Ishikawa (cell line): Measurements from ENCODE around the gene MYO19.

Experiments used
- CEBPB ChIP-seq: IDR thresholded peaks from 2 replicates; pipeline ENCODE4 v1.6.1; 2012
- CREB1 ChIP-seq: IDR thresholded peaks from 2 replicates; pipeline ENCODE4 v1.6.1; 2012; ENCODE audit warnings: low read depth
- EGR1 ChIP-seq: IDR thresholded peaks from 2 replicates; pipeline ENCODE4 v1.6.1; 2012
- EP300 ChIP-seq: IDR thresholded peaks from 2 replicates; pipeline ENCODE4 v1.6.1; 2012; ENCODE audit warnings: borderline replicate concordance
- FOXM1 ChIP-seq: IDR thresholded peaks from 2 replicates; pipeline ENCODE4 v1.6.1; 2012; ENCODE audit warnings: low read depth, borderline replicate concordance
- MAX ChIP-seq: IDR thresholded peaks from 2 replicates; pipeline ENCODE4 v1.6.1; 2012
- NFIC ChIP-seq: IDR thresholded peaks from 2 replicates; pipeline ENCODE4 v1.6.1; 2012
- RAD21 ChIP-seq: IDR thresholded peaks from 2 replicates; pipeline ENCODE4 v1.6.1; 2012; ENCODE audit warnings: low read depth
- REST ChIP-seq: IDR thresholded peaks from 2 replicates; pipeline ENCODE4 v1.6.1; 2012; ENCODE audit warnings: low read depth, mild to moderate bottlenecking
- TAF1 ChIP-seq: IDR thresholded peaks from 2 replicates; pipeline ENCODE4 v1.6.1; 2012; ENCODE audit warnings: low read depth, mild to moderate bottlenecking
- TCF12 ChIP-seq: IDR thresholded peaks from 2 replicates; pipeline ENCODE4 v1.6.1; 2012; ENCODE audit warnings: low read depth
- TEAD4 ChIP-seq: IDR thresholded peaks from 2 replicates; pipeline ENCODE4 v1.6.1; 2012
- YY1 ChIP-seq: IDR thresholded peaks from 2 replicates; pipeline ENCODE4 v1.6.1; 2012; ENCODE audit warnings: low read depth
- ZBTB7A ChIP-seq: IDR thresholded peaks from 2 replicates; pipeline ENCODE4 v1.6.1; 2012; ENCODE audit warnings: low read depth
- TF ChIP-seq, protein P1 (sequence below): IDR thresholded peaks from 2 replicates; pipeline ENCODE4 v1.6.1; 2012

MYO19 gene

GRCh38 chr17:36468903-36469635 is 65.6 kb downstream of the MYO19 start:
- no peak for TF ChIP-seq NFIC
- no peak for TF ChIP-seq TCF12
- TF ChIP-seq, protein P1, sequence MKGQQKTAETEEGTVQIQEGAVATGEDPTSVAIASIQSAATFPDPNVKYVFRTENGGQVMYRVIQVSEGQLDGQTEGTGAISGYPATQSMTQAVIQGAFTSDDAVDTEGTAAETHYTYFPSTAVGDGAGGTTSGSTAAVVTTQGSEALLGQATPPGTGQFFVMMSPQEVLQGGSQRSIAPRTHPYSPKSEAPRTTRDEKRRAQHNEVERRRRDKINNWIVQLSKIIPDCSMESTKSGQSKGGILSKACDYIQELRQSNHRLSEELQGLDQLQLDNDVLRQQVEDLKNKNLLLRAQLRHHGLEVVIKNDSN: no peak
- no peak for TF ChIP-seq EP300
- no peak for TF ChIP-seq TAF1
- TF ChIP-seq MAX: no peak
- no peak for TF ChIP-seq TEAD4

GRCh38 chr17:36464765-36465088 is 69.9 kb downstream of the MYO19 start:
- TF ChIP-seq FOXM1 (no peak), EGR1 (no peak), EP300 (no peak), RAD21 (no peak), CREB1 (no peak), NFIC (no peak), TAF1 (no peak), TCF12 (no peak)

DNA sequence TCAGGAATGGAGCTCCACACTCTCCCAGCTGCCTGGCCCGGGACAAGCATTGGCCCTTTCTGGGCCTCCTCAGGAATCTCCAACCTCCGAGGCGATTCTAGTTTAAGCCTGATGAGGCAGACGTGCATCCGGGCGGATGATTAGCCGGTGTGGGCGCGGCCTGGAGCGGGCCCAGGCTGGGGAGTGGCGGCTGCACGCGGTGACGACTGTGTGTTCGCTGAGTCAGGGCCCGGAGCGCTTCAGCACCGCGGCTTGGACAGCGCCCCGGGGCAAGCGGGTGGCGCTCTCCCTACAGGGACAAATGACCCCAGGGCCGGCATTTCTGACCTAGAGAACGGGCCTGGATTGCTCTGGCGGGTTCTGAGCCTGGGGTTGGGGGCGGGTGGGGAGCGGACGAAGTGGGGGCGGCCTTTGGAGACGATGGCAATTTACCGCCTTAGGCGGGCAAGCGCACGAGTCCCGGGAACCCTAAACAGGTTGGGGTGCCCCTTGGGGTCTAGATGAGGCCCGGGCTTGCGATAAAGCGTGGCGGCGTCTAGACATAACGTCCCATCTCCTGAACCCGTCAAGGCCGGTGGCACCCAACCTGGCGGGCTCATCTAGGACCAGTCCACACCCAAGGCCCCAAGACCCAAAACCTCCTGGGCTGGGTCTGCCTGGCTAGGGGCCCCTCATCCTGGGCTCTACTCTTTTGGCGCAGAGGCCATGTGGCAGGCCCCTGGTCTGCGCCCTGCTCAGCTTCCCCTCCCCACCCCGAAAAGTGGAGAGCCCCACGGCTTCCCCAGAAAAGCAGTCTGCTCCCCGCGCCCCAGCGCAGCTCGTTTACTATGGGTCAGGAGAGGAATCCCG is 70.5 kb downstream of the MYO19 start:
- no peak for TF ChIP-seq FOXM1
- TF ChIP-seq TAF1: no peak
- TF ChIP-seq REST: peak; percentile 96
- TF ChIP-seq RAD21: no peak
- TF ChIP-seq MAX: peak; percentile 64
- TF ChIP-seq YY1: 0 out of 2 replicates have a peak, but pooled peaks have one; percentile 32
- TF ChIP-seq NFIC: peak; percentile 25; the same call in 1 of the 2 replicates

DNA sequence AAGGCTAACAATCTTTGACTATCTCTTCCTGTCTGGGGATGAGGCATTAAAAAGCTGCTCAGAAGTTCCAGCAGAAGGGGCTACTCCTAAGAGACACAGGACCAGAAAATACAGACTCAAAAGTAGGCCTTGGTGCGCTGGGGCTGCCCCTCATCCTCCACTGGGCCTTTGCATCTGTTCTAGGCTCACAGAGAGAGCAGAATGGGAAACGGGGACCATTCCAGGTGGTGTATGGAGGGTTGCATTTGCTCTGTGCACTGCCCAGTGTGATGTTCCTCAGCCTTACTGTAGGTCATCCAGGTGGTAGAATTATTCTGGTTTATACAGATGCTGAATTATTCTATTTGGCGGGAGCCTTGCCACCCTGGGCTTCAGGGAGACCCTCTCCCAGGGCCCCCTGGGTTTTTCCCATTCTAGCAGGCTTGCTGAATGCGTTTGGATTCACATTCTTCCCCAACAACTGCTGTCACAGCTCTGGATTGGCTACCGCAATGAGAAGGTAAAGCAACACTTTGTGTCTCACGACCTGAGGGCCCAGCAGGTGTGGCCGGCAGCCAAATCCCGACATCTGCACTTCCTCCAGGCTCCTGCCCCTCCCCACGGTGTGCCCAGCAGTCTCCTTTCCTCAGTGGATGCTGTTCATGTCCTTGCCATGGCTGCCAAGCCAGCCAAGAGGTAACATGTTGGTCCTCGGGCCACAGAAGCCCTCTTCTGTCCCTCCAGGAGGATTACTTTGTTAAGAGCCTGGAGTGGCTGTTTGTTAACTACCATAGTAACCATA is 73.1 kb downstream of the MYO19 start:
- TF ChIP-seq CEBPB (no peak), MAX (no peak), EP300 (no peak), ZBTB7A (no peak), NFIC (no peak), YY1 (no peak), RAD21 (no peak), TAF1 (no peak), TEAD4 (no peak), FOXM1 (no peak), EGR1 (no peak)

DNA sequence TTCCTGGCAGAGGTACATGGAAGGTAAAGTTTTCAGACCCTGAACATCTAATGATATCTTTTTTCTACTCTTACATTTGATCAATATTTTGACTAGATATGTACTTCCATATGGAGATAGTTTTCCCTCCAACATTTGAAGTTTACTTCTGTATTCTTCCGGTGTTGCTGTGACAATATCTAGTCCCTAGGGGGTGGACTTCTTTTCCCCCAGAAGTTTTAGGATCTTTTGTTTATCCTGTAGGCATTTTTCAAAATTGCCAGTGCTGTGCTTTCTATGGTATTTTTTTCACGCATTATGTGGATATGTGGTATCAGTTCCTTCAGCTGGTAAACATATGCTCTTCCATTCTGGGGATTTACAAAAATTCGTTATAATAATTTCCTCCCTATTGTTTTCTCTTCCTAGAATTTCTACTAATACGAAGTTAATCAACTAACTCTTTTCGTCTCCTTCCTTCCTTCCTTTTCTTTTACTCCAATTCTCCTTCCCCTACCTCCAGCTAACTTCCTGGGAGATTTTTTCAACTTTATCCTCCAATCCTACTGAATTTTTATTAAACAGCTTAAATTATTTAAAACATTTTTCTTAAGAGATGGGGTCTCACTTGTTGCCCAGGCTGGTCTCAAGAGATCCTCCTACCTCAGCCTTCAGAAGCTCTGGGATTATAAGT is 74.3 kb downstream of the MYO19 start:
- TF ChIP-seq EP300 (no peak), CEBPB (no peak), NFIC (no peak), TEAD4 (no peak)

- no peak for TF ChIP-seq RAD21
- no peak for TF ChIP-seq REST
- TF ChIP-seq TCF12: no peak
- no peak for TF ChIP-seq NFIC
- TF ChIP-seq, protein P1: no peak
- TF ChIP-seq TEAD4: no peak
- TF ChIP-seq CEBPB: no peak
- no peak for TF ChIP-seq EGR1
- TF ChIP-seq CREB1: no peak
- TF ChIP-seq YY1: no peak
- no peak for TF ChIP-seq FOXM1
- no peak for TF ChIP-seq MAX
- TF ChIP-seq ZBTB7A: no peak
- no peak for TF ChIP-seq TAF1
- TF ChIP-seq EP300: no peak
Observed at GRCh38 chr17:36459601-36460000, 75.1 kb downstream of the MYO19 start.
